PC-3 (cell line): ENCODE results near the gene DDX17.

Experiments
- EZH2 ChIP-seq: fragments of 300-600 bp; sonication (generic); IDR thresholded peaks from one replicate; pipeline ENCODE4 v1.6.1; 2017; ENCODE audit warnings: antibody characterized with exemption, mild to moderate bottlenecking, low read length; ENCODE audit not compliant: unreplicated experiment
- TF ChIP-seq, protein P1 (sequence below): fragments of 300-600 bp; sonication (generic); conservative IDR thresholded peaks from 2 replicates; pipeline ENCODE4 v1.5.1; 2017; ENCODE audit warnings: antibody characterized with exemption, low read depth, mild to moderate bottlenecking, low read length

DNA sequence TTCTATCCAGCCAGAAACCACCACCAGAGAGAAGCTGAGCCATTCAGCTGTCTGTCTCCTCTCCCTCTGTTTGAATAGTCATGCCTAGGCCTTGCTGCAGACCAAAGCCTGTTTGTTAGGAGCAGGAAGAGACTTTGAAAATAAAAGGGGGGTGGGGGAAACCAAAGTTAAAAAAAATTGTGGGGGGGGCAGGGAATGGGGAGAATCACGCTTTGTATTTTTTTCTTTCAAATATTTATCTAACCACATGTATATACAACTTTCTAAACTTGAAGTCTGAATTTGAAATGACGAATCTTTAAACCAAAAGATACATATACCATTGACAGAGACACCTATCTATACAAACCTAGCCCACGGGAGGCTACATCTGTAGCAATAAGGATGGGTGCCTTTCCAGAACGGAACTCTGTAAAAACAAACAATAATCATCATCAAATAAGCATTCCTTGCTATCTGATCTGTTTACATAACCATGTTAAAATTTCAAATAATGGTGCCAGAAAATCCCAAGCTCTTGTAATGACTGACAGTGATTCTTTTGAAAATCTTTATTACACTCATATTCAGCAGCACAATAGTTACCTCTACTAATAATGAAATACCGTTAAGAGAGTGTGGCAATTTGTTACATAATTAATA lies 14.3 kb downstream of the DDX17 start:
- TF ChIP-seq, protein P1, sequence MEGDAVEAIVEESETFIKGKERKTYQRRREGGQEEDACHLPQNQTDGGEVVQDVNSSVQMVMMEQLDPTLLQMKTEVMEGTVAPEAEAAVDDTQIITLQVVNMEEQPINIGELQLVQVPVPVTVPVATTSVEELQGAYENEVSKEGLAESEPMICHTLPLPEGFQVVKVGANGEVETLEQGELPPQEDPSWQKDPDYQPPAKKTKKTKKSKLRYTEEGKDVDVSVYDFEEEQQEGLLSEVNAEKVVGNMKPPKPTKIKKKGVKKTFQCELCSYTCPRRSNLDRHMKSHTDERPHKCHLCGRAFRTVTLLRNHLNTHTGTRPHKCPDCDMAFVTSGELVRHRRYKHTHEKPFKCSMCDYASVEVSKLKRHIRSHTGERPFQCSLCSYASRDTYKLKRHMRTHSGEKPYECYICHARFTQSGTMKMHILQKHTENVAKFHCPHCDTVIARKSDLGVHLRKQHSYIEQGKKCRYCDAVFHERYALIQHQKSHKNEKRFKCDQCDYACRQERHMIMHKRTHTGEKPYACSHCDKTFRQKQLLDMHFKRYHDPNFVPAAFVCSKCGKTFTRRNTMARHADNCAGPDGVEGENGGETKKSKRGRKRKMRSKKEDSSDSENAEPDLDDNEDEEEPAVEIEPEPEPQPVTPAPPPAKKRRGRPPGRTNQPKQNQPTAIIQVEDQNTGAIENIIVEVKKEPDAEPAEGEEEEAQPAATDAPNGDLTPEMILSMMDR = no peak
- no peak for TF ChIP-seq EZH2
